H4 (cell line): ENCODE measurements around the gene INAFM1. TPM values are rescaled to one million over a fixed set of nuclear protein-coding genes. Genes with fewer than 3 reads are reported as not detected.
"Not testable (repeated sequence)": the region's sequence is repeated elsewhere in the genome, so short reads cannot be mapped to it uniquely, and the experiment has no call there.

Experiments
- DNase-seq: peaks from one replicate; pipeline ENCODE4 v3.0.0-alpha.2; 2015; ENCODE audit warnings: low spot score
- total RNA-seq: library from RNA; depleted of rRNA; stranded (reverse); fragments of >200 nt; shearing (Covaris generic); gene quantifications from 2 replicates; pipeline ENCODE4 v1.2.3, GENCODE V29; 2014

Gene INAFM1
- total RNA-seq, 1 experiment from 2014 or later, result 7.2 TPM

DNA sequence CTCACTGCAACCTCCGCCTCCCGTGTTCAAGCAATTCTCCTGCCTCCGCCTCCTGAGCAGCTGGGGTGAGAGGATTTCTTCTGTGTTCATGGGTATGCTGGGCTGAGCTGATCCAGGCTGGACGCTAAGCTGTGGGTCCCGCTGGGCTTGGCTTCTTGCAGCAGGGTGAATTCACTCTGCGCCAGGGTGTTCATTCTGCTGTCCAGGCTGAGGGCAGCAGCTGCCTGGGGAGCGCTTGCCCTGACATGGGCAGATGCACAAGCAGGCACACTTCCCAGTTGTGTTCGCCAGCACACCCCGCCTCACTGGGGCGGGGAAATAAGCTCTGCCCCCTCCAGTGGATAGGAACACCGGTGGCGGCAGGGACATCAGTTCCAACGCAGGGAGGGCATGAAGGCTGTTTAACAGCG is 7.3 kb upstream of the INAFM1 start:
- DNase-seq, result no peak

DNA sequence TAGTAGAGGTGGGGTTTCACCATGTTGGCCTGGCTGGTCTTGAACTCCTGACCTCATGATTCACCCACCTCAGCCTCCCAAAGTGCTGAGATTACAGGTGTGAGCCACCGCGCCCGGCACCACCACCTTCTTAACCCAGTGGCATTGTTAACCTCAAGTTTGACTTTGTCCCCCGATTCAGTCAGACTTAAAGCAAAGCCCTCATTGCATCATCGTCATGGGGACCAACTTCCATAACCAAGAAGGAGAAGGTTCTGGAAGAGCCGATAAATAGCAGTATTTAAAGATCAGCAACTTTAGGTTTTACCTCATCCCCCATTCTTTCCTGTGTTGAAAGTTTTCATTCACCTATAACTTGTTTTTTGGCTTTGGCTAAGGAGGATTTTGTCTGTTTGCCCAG is 6.7 kb upstream of the INAFM1 start:
- no peak for DNase-seq

DNA sequence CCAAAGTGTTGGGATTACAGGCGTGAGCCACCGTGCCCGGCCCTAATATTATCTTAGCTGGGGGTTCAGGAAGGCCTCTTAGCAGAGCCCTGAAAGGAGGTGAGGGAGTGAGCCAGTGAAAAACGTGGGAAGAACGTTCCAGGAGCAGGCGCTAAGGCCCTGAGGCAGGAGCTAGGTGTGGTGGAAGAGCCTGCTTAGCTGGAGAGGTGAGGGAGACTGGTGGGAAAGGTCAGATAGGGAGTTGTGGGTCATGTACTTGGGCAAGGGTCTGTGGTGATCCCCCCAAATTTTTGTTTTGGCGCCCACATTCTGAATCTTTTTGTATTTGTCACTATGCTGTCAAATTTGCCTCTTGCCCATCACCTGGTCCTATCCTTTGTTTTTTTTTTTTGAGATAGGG is 5.1 kb upstream of the INAFM1 start:
- no peak for DNase-seq

DNA sequence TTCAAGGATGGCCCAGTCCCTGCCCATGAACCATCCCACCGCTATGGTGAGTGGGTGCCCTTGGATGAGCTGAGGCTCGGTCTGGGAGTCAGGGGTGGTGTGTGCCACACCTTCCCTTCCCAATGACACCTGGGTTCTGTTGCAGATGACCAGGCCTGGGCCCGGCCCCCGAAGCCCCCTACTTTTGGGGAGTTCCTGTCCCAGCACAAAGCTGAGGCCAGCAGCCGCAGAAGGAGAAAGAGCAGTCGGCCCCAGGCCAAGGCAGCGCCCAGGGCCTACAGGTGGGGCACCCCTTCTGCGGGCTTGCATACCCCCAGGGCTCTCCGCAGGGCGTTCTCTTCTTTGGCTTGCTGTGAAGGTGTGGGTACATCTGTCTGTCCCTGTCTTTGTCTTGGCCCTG is 4.3 kb upstream of the INAFM1 start:
- no peak for DNase-seq

DNA sequence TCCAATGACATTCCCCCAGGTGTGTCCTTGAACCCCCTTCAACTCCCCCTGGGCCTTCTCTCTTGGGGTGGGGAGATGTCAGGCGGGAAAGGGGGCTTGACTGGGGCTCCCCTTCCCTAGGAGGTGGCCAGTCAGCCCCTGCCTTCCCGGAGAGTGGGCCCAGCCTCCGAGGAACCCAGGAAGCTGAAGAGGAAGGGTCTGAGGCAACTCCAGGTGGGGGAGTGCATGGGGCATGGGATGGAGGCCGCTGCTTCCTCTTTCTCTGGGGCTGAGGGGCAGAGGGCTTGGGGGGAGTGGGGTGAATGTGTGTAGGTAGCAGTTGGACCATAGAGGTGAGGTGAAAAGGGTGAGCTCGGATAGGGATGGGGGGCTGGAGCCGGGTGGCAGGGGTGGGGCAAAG is 2.7 kb upstream of the INAFM1 start:
- DNase-seq, result no peak

DNA sequence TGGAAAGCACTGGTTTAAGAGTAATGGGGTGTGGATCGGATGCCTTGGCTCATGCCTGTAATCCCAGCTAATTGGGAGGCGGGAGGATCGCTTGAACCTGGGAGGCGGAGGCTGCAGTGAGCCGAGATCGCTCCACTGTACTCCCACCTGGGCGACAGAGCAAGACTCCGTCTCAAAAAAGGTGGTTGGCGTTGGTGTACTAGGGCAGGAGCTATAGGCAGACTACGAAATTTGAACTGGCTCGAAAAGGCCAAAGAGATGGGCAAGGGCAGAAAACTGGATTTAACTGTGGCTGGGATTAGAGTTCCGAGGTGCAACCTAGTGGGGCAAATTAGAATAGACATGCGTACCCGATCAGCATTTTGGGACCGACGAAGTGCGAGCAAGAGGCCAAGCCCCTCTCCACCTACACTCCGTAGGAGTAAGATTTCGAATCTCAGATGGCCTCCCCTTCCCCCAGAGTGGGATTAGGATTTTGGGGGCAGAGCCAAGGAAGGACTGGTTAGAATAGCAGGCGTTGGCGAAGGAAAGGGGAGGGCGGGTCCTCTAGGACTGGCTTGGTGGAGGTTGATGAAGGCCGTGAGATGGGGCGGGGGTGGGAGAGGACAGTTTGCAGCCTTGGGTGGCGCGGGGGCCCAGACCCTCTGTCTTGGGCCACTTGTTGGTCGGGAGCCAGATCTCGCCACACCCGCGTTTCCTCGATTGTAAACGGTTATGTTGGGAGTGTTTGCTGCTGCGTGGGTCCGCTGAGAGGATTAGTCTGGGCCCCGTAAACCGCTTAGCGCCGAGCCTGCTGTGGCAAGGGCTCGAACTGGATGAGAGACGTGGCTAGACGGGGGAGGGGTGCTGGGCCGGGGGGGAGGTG is 2.0 kb upstream of the INAFM1 start:
- no peak for DNase-seq

DNA sequence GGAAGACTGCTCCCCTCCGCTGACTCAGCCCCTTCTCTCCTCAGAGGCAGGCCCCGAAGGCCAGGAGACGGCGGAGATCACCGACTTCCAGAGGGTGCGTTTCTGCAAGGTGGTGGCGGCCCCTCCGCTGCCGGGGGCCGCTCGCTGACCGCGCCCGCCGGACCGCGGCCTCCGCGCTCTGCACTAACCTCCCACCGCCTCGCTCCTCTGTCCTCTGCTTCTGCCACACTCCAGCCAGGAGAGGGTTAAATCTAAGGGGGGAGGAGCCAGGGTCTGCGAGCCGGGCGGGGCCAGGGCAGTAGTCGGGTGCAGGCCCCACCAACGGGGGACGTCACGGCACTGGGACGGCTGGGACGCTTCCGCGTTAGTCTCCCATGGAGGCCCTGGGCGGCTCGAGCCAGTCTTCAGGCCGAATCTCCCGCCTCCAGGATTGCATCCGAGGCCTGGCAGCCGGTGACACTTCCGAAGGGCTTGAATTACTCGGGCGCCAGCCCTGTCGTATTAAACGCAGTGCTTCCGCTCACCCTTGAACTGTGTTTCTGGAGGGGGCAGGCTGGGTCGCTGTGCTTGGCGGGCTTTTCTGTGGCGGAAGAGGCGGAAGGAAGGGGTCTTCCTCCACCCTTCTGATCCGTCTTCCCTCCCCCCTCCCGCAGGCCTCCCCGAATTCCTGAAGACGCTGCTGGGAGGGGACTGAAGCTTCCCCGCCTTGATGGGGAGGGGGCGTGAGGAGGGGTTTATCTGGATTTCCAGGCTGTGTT is 1.2 kb upstream of the INAFM1 start:
- peak; percentile 91 for DNase-seq

DNA sequence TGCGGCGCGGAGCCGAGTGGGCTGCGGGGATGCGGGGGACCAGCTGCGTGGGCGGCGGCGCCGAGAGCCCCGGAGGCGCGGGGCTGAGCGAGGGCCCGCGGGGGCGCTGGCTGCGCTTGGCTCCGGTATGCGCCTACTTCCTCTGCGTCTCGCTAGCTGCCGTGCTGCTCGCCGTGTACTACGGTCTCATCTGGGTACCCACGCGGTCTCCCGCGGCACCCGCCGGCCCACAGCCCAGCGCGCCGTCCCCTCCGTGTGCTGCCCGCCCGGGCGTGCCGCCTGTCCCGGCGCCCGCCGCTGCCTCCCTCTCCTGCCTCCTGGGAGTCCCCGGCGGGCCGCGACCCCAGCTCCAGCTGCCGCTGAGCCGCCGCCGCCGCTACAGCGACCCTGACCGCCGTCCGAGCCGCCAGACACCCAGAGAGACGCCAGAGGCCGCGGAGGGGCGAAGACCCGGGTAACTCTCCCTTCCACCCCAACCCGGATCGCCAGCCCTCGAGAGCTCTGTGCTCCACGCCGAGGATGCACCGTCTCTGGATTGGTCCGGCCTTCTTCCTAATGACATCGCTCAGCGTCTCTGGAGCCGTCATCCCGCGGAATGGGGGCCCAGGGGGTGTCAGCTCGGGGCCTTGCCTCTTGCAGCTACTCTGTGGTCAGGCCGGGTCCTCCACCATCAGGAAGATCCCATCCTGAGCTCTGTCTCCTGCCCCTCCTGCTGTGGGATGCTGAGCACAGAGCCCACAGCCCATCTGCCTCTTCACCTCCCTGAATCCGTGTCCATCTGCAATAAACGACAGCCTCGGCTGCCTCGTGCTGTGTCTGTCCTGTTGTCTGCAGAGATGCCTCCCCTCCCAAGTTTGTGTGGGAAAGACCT is 441 bp downstream of the INAFM1 start:
- DNase-seq, result peak; percentile 13

DNA sequence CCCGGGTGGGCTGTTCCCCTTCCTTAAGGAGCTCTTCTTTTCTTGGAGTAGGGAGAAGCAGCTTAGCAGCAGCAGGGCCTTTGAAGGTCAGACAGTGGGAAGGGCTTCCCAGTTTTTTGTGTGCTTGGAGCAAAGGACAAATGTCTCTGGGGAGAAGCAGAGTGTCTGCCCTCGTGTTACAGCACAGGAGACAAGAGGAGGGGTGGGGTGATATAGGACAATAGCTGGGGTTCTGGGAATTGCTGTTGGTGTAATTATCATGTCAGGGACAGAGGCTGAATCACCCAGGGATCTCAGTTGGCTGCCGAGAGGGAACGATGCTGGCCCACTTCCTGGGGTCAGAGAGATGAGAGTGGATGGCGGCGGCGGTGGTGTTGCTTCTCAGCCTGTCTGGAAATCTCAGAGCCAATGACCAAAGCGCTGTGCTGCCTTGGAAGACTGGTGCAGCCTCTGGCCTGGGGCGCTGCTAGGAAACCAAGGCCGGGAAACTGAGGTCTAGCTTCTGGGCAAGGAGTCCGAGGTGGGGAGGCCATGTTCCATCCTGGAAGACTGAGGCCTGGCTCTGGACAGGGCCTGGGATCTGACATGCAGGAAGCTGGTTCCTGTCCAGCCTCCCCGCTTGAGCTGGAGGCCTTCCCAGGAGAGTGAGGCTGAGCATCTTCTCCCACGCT is 1.2 kb downstream of the INAFM1 start:
- no peak for DNase-seq

DNA sequence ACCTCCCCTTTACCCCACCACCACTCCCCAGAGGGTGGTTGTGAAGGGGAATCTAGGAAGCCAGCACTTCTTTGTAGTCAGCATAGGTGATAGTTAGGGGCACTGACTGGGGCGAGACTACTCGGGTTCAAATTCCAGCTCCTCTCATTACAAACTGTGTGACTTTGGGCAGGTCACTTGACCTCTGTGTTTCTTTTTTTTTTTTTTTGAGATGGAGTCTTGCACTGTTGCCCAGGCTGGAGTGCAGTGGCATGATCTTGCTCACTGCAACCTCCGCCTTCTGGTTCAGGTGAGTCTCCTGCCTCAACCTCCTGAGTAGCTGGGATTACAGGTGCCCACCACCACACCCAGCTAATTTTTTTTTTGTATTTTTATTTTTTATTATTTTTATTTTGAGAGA is 1.8 kb downstream of the INAFM1 start:
- not testable (repeated sequence) for DNase-seq

DNA sequence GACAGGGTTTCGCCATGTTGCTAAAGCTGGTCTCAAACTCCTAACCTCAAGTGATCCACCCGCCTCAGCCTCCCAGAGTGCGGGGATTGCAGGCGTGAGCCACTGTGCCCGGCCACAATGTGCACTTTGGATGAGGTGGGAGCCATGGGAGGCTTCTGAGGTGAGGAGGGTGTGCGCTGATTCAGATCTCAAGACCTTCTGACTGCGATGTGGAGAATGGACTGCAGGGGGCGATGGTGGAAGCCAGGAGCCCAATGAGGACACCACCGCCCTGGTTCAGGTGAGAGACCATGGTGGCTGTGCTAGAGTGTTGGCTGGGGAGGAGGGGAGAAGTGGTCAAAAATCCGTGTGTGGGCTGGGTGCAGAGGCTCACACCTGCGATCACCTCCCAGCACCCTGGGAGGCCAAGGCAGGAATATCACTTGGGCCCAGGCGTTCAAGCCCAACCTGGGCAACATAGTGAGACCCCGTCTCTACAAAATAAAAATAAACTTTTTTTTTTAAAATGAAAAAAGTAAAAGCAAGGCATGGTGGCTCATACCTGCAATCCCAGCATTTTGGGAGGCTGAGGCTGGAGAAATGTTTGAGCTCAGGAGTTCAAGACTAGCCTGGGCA is 5.6 kb downstream of the INAFM1 start:
- no peak for DNase-seq

DNA sequence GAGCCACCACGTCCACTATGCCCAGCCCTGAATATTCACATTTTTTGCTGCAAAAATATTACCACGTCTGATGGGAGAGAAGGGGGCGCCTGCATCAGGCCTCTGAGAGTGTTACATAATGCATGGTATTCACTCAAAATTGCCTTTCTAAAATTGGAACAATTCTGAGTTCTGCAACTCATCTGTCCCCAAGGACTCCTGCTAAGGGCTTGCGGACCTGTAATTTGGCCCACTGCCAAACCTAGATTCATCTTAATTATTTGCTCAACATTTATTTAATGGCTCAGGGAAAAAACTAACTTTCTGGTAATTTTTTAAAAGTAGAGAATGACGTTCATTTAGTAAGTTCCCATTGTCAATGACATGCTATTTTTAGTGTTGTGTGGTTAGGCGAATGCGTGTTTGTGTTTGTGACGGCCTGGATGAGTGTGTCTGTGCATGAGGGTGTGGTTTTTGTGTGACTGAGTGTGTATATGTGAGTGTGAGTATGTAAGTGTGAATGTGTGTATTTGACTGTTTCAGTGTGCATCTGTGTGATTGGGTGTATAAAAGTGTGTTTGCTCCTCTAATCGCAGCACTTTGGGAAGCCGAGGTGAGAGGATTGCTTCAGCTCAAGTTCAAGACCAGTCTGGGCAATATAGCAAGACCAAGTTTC is 8.8 kb downstream of the INAFM1 start:
- no peak for DNase-seq

DNA sequence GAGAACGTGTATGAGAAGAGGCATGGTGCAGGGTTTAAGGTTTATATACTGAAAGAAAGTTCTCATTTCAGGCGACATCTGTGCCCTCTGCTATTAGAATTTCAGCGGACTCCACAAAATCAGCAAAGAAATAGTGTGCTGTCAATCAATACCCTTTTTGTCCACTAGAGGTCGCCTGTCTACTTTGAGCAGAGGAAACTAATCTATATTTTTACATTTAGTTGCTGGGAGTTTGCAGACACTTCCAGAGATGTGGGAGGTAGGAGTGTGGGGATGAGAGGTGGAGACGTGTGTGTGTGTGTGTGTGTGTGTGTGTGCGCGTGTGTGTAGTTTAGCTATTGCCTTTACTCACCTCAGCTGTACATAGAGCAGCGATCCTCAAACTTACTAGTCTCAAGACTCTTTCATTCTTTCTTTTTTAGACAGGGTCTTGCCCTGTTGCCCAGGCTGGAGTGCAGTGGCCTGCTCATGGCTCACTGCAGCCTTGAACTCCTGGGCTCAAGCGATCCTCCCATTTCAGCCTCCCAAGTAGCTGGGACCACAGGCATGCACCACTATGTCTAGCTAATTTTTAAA is 9.7 kb downstream of the INAFM1 start:
- DNase-seq, result peak; percentile 62

DNA sequence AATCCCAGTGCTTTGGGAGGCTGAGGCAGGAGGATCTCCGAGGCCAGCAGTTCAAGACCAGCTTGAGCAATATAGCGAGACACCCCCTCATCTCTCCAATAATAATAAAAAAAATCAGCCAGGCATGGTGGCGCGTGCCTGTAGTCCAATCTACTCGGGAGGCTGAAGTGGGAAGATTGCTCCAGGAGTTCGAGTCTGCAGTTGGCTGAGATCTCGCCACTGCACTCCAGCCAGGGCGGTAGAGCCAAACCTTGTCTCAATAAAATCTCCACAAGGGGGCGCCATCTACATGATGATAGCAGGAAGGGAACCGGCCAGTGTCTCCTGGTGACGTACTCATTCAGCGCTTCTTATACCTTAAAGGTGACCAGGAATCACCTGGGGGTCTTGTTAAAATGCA is 21.4 kb downstream of the INAFM1 start:
- DNase-seq, result peak; percentile 83

DNA sequence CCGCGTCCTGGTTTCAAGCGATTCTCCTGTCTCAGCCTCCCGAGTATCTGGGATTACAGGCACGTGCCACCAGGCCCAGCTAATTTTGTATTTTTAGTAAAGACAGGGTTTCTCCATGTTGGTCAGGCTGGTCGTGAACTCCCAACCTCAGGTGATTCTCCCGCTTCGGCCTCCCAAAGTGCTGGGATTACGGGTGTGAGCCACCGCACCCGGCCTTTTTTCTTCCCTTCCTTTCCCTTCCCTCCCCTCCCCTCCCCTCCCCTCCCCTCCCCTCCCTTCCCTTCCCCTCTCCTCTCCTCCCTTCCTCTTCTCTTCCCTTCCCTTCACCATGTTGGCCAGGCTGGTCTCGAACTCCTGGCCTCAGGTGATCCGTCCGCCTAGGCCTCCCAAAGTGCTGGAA is 26.2 kb downstream of the INAFM1 start:
- not testable (repeated sequence) for DNase-seq

DNA sequence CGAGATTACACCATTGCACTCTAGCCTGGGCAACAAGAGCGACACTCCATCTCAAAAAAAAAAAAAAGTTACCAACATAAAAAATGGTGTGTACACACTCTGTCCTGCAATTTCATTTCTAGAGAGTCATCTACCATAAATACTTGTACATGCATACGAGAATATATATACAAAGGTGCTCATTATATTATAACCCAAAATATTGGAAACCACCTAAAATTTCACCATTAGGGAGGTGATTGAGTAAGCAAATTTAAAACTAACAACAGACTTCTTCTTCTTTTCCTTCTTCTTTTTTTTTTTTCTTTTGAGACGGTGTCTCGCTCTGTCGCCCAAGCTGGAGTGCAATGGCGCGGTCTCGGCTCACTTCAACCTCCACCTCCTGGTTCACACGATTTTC is 27.6 kb downstream of the INAFM1 start:
- DNase-seq, result no peak

DNA sequence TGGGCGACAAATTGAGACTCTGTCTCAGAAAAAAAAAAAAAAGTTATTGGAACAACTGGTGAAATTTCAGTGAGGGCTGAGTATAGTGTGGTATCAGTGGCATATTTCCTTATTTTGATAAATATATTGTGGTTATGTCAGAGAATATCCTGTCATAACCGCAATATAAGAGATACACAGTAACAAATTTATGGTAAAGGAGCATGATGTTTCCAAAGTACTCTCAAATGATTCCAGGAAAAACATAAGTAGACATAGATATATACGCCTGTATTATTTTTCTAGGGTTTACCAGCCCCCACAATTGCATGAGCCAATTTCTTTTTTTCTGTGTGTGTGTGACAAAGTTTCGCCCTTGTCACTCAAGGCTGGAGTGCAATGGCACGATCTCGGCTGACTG is 29.3 kb downstream of the INAFM1 start:
- DNase-seq, result no peak

DNA sequence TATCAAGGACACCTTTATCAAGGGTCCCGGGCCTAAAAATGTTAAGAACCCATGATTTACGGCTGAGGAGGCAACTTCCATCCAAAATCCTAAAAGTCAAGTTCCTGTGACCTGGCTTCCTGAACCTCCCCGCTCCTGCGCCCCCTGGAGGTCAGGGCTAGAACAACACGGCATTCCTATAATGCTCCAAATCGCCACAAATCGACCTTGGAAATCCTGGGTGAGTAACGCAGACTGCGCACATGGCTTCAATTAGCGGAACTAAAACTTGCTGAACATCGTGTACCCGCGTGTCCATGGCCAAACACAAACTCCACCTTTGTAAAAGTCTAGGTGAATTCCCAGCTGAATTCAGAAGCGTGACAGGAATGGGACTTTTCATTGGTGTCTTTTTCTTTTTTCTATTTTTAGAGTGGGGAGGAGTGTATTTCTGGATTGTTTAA is 30.6 kb downstream of the INAFM1 start:
- DNase-seq, result peak; percentile 88

DNA sequence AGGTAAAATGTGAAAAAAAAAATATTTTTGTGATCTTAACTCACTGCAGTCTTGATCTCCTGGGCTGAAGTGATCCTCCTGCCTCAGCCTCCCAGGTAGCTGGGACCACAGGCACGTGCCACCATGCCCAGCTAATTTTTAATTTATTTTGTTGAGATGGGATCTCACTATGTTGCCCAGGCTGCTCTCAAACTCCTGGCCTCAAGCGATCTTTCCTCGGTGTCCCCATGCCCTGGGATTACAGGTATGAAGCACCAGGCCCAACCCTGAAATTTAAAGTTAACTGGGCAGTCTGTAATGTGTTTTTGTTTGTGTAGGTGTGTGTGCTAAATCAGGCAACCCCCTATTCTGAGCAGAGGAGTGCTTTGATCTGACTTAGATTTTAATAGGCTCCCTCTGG is 31.6 kb downstream of the INAFM1 start:
- no peak for DNase-seq

DNA sequence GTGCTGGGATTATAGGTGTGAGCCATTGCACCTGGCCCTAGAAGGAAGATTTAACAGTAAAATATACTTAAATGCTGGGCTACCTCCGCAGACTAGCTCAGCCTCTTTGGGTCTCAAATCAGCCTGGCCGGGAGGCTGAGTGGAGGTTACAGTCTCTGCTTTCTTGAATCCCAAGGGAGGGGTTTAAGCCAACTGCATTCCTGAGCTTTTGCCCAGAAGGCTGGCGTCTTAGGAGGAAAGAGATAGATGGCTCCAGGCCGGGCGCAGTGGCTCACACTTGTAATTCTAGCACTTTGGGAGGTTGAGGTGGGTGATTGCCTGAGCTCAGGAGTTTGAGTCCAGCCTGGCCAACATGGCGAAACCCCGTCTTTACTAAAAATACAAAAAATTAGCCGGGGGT is 34.4 kb downstream of the INAFM1 start:
- DNase-seq, result no peak
